ENCODE measurements around the gene SHISA8. TPM values are rescaled to one million over a fixed set of nuclear protein-coding genes. Genes with fewer than 3 reads are reported as not detected.

SHISA8 gene
- total RNA-seq, 4 donors from 2014 or later = 0.30 TPM; not detected in 3

DNA sequence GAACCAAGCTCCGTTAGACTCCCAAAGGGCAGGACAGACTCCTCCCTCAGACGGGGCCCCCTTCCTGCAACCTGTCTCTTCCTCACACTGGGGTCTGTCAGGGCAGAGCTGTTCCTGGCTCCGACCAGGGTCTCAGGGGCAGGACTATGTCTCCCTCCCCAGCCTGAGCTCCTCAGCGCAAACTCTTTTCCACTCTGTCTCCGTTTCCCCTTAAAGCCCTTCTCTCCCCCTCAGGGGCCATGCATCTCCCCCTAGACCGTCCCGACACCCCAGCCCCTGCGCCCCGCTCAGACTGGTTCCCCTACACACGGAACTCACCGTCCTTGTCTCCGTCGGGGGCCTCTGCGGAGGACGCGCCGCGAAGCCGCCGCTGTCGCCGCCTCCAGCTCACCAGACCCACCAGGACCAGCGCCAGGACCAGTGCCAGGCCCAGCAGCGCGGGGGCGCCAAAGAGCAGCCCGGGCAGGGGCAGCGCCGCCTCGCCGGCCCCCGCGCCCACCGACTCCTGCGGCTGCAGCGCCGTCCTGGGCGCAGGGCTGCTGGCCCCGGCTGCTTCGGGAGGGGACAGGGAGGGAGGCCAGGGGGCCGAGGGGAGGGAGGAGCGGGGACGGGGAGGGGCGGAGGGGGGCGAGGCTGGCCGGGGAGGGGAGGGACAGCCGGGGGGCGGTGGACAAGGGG lies 11.0 kb upstream of the SHISA8 start:
- intact Hi-C loops (cut with DNase I; ENCODE audit: low total_unique reads) = no loop called here
- TF ChIP-seq POLR2A (IDR thresholded peaks at IDR 0.05) = no peak
- TF ChIP-seq, protein P1, sequence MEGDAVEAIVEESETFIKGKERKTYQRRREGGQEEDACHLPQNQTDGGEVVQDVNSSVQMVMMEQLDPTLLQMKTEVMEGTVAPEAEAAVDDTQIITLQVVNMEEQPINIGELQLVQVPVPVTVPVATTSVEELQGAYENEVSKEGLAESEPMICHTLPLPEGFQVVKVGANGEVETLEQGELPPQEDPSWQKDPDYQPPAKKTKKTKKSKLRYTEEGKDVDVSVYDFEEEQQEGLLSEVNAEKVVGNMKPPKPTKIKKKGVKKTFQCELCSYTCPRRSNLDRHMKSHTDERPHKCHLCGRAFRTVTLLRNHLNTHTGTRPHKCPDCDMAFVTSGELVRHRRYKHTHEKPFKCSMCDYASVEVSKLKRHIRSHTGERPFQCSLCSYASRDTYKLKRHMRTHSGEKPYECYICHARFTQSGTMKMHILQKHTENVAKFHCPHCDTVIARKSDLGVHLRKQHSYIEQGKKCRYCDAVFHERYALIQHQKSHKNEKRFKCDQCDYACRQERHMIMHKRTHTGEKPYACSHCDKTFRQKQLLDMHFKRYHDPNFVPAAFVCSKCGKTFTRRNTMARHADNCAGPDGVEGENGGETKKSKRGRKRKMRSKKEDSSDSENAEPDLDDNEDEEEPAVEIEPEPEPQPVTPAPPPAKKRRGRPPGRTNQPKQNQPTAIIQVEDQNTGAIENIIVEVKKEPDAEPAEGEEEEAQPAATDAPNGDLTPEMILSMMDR (IDR thresholded peaks at IDR 0.05) = peak in 3 of 4 experiments; percentile 21 to 44 (median 30)
- Histone ChIP-seq H3K27ac (no peak overlapping the region), H3K4me3 (peak overlapping the region in 1 of 2 donors; percentile 8), H3K36me3 (no peaks in the 10 kb centered on the region), H3K9me3 (no peaks in the 10 kb centered on the region), H3K27me3 (peaks cover 3 to 4% of the 10 kb centered on the region in 2 donors), H3K4me1 (no peaks in the 10 kb centered on the region)
- no peak for DNase-seq

DNA sequence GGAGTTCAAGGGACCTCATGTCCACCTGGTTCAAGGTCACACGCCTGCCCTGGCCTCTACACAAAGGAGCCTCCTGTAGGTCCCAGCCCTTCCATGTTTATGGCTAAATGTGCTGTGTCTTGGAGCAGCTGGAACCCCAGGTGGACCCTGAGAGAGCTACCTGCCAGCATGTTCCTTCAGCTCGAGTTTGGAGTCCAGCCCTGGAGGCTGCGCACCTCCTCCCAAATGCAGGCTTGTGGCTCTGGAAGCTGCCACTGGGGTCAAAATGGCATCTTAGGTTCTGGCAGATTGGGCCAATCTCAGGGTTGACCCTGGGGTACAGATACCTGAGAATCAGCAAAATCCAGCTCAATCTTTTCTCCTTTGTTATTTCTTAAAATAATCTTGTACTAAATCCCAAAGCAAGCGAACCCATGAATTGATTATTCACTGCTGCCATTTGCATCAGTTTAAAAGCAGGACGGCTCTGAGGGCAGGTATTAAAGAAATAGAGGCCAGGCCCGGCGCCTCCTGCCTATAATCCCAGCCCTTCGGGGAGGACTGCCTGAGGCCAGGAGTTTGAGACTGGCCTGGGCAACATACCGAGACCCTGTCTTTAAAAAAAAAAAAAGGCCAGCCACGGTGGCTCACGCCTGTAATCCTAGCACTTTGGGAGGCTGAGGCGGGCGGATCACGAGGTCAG lies 8.9 kb upstream of the SHISA8 start:
- Histone ChIP-seq H3K9me3 (no peaks in the 10 kb centered on the region), H3K27ac (no peak overlapping the region), H3K4me1 (peaks cover 0 to 9% of the 10 kb centered on the region in 2 donors), H3K27me3 (peaks cover 3 to 15% of the 10 kb centered on the region in 2 donors), H3K36me3 (no peaks in the 10 kb centered on the region), H3K4me3 (no peak overlapping the region)
- TF ChIP-seq, protein P1 (IDR thresholded peaks at IDR 0.05) = no peak
- TF ChIP-seq POLR2A (IDR thresholded peaks at IDR 0.05) = no peak
- intact Hi-C loops (cut with DNase I; ENCODE audit: low total_unique reads) = no loop called here
- DNase-seq = no peak

DNA sequence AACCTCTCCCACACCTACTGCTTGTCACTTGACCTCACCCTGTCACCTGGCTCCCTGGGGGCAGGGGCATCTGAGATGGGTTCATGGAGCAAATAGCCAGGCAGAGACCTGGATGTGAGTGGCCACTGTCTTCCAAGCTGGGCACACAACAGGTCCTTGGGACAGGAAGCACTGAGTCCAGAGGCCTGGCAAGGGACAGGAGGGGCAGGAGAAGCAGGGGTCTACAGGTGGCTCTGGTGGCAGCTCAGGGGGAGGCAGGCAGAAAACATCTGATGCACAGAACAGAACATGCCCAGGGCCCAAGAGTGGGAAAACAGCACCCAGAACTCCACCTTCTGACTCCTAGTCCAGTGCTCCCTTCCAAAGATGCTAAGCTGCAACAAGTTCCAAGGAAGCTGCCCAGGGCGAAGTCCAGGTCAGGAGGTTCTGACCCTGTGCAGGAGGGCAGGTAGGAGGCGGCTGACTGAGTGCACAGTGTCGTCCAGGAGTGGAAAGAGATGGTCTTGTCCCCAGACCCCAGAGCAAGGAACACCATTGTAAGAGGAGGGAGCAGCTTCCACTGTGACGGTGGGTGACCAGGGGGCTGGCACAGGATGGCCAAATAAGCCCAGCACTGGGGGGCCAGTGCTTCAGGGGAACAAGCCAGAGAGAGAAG lies 8.2 kb upstream of the SHISA8 start:
- Histone ChIP-seq H3K4me1 (peaks cover 0 to 9% of the 10 kb centered on the region in 2 donors), H3K27ac (no peak overlapping the region), H3K27me3 (peaks cover 3 to 15% of the 10 kb centered on the region in 2 donors), H3K9me3 (no peaks in the 10 kb centered on the region), H3K4me3 (no peak overlapping the region), H3K36me3 (no peaks in the 10 kb centered on the region)
- TF ChIP-seq, protein P1 (IDR thresholded peaks at IDR 0.05) = no peak
- no peak for TF ChIP-seq POLR2A (IDR thresholded peaks at IDR 0.05)
- intact Hi-C loops (cut with DNase I; ENCODE audit: low total_unique reads) = no loop called here
- DNase-seq = no peak

DNA sequence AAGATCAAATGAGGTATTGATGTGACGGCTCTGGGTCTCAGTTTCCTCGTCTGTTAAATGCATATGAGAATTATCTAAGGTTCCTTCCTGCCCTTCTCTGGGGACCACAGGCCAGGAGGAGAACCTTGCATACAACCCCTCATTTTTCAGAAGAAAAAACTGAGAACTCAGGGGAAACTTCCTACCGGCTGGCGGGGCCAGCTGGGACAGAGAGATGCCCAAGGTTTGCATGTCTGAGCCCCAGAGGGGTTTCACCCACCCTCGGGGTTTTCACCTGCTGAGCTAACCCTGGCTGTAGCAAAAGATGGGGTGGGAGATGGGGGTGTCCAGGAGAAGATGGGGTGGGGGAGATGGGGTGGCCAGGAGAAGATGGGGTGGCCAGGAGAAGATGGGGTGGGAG lies 7.5 kb upstream of the SHISA8 start:
- H3K36me3 ChIP-seq = no peaks in the 10 kb centered on the region
- intact Hi-C loops (cut with DNase I; ENCODE audit: low total_unique reads) = no loop called here

More for the DNA sequence above, 7.5 kb upstream of the SHISA8 start:
- no peak for DNase-seq
- Histone ChIP-seq H3K4me1 (peaks cover 0 to 9% of the 10 kb centered on the region in 2 donors), H3K9me3 (no peaks in the 10 kb centered on the region), H3K27ac (no peak overlapping the region), H3K27me3 (peaks cover 10 to 15% of the 10 kb centered on the region in 2 donors), H3K4me3 (no peak overlapping the region)
- TF ChIP-seq POLR2A (IDR thresholded peaks at IDR 0.05) = no peak
- TF ChIP-seq, protein P1 (IDR thresholded peaks at IDR 0.05) = no peak
